ENCODE results near the gene IFT25. TPM values are rescaled to one million over a fixed set of nuclear protein-coding genes. Genes with fewer than 3 reads are reported as not detected.

Gene IFT25
- total RNA-seq, 3 donors from 2014 or later, result 20.8 to 27.7 (median 23.3) TPM

DNA sequence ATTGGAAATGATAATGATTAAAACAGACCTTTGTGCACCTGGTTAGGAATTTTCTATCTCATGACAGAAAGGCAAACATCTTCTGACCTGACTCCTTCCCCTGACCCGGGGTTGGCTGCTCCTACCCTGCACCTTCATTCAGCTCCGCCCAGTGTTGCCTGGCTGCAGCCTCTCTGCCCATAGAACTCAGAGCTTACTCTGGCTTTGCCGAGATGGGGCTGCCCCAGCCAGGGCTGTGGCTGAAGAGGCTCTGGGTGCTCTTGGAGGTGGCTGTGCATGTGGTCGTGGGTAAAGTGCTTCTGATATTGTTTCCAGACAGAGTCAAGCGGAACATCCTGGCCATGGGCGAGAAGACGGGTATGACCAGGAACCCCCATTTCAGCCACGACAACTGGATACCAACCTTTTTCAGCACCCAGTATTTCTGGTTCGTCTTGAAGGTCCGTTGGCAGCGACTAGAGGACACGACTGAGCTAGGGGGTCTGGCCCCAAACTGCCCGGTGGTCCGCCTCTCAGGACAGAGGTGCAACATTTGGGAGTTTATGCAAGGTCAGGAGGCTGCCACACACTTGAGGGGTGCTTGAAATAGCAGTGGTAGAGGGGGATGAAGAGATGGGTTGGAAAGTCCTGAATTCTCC is 51.4 kb downstream of the IFT25 start, which contains the start of gene DIO1:
TSS of gene DIO1 (plus strand) at position 189 of the 638 bp plus-strand sequence. CDS start at position 213, 24 bp downstream.
- TF ChIP-seq POLR2AphosphoS5 (IDR thresholded peaks at IDR 0.05) (no peak), POLR2A (IDR thresholded peaks at IDR 0.05) (no peak)
- TF ChIP-seq, protein P1, sequence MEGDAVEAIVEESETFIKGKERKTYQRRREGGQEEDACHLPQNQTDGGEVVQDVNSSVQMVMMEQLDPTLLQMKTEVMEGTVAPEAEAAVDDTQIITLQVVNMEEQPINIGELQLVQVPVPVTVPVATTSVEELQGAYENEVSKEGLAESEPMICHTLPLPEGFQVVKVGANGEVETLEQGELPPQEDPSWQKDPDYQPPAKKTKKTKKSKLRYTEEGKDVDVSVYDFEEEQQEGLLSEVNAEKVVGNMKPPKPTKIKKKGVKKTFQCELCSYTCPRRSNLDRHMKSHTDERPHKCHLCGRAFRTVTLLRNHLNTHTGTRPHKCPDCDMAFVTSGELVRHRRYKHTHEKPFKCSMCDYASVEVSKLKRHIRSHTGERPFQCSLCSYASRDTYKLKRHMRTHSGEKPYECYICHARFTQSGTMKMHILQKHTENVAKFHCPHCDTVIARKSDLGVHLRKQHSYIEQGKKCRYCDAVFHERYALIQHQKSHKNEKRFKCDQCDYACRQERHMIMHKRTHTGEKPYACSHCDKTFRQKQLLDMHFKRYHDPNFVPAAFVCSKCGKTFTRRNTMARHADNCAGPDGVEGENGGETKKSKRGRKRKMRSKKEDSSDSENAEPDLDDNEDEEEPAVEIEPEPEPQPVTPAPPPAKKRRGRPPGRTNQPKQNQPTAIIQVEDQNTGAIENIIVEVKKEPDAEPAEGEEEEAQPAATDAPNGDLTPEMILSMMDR (IDR thresholded peaks at IDR 0.05), result no peak
- no peaks in the 10 kb centered on the region for H3K9me3 ChIP-seq
- H3K27ac ChIP-seq, result peak within 1 kb of the TSS in 1 of 2 donors; percentile 58
- intact Hi-C loops (cut with DNase I; ENCODE audit: low total_unique reads), result no loop called here
- DNase-seq (ENCODE audit: low spot score in 2 of 2), result no peak
- H3K4me3 ChIP-seq, result no peak within 1 kb of the TSS
- no peaks in the 10 kb centered on the region for H3K36me3 ChIP-seq
- H3K4me1 ChIP-seq, result peaks cover 0 to 11% of the 10 kb centered on the region in 2 donors
- H3K27me3 ChIP-seq, result no peaks in the 10 kb centered on the region

DNA sequence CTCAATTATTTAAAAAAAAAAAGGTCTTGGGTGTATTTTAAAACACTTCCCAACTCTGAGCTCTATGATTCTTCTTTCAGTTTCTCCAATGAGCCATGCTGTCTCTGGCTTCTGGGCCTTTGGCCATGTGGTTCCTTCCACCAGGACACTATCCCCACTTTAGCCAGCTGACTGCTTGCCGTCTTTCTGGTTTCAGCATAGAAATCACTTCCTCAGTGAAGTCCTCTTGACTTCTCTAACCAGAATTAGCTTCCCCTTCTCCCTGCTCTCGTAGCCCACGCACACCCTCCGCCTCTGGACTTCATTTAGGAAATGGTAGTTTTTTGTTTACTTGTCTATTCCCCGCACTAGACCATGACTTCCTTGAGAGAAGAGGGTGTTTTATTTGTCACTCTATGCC is 52.6 kb downstream of the IFT25 start:
- no peaks in the 10 kb centered on the region for H3K9me3 ChIP-seq

DNA sequence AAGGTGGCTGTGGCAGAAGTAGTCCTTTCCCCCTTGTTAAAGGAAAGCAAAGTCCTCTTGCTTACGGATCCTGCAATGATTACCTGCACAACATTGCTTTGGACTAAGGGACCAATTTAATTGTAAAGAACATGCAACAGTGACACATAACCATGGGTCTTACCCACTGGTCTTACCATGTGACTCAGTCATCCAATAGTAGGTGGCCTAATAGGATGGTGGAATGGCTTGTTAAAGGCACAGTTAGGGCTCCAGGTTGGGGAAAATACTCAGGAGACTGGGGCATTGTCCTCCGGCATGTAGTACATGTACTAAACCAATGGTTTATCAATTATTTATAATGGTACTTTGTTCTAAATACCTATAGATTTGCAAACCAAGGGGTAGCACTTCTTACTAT is 53.8 kb downstream of the IFT25 start:
- Histone ChIP-seq H3K9me3 (no peaks in the 10 kb centered on the region), H3K4me1 (peaks cover 0 to 9% of the 10 kb centered on the region in 2 donors), H3K27me3 (no peaks in the 10 kb centered on the region), H3K27ac (no peak overlapping the region), H3K36me3 (no peaks in the 10 kb centered on the region), H3K4me3 (no peak overlapping the region)
- no peak for DNase-seq (ENCODE audit: low spot score in 2 of 2)
- TF ChIP-seq POLR2AphosphoS5 (IDR thresholded peaks at IDR 0.05), result no peak
- no peak for TF ChIP-seq POLR2A (IDR thresholded peaks at IDR 0.05)
- TF ChIP-seq, protein P1 (IDR thresholded peaks at IDR 0.05), result no peak
- intact Hi-C loops (cut with DNase I; ENCODE audit: low total_unique reads), result no loop called here

More for the DNA sequence above, 52.6 kb downstream of the IFT25 start:
- H3K27ac ChIP-seq, result peak overlapping the region in 1 of 2 donors; percentile 32
- H3K27me3 ChIP-seq, result no peaks in the 10 kb centered on the region
- no peak overlapping the region for H3K4me3 ChIP-seq
- DNase-seq (ENCODE audit: low spot score in 2 of 2), result no peak
- TF ChIP-seq POLR2AphosphoS5 (IDR thresholded peaks at IDR 0.05), result no peak
- TF ChIP-seq, protein P1 (IDR thresholded peaks at IDR 0.05), result no peak
- TF ChIP-seq POLR2A (IDR thresholded peaks at IDR 0.05), result no peak
- intact Hi-C loops (cut with DNase I; ENCODE audit: low total_unique reads), result no loop called here
- H3K4me1 ChIP-seq, result peaks cover 0 to 11% of the 10 kb centered on the region in 2 donors
- no peaks in the 10 kb centered on the region for H3K36me3 ChIP-seq

DNA sequence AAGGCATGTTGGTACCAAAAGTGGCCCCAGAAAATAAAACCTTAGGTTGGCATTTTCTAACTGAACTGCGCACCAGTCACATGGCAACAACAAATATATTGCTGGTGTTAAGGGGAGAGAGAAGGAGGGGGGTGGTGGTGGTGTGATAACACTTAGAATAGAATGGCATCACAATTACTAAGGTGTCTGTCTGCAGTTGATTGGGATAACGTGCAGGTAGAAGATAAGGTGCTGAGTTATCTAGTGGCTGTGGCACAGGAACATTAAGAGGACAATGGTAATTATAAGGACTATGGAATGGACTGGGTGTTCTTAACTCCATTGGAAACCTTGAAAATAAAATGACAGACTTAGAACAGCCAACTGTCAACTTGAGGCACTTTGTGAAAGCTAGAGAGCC is 54.5 kb downstream of the IFT25 start:
- intact Hi-C loops (cut with DNase I; ENCODE audit: low total_unique reads), result no loop called here
- no peak for TF ChIP-seq POLR2AphosphoS5 (IDR thresholded peaks at IDR 0.05)
- TF ChIP-seq, protein P1 (IDR thresholded peaks at IDR 0.05), result no peak
- no peak for TF ChIP-seq POLR2A (IDR thresholded peaks at IDR 0.05)

DNA sequence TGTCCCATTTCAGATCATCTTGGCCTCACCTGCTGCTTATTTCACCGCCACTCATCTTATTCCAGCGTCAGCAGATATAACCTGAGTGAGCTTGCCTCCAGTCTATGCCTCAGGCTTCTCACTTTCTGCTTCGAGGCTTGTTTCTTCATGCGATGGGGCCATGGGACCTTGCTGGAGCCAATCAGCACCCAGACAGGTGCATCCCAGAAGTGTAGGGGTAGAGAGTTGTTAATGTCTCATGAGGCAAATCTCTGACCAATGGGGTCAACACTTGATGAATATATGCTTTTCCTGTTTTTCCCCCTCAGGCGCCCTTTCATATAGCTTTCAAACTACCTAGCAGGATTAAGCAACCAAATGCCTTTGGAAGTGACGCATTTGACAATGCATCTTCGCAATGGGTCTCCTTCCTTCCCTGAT is 55.0 kb downstream of the IFT25 start:
- H3K4me1 ChIP-seq, result peaks cover 0 to 4% of the 10 kb centered on the region in 2 donors
- no peak for DNase-seq (ENCODE audit: low spot score in 2 of 2)
- TF ChIP-seq, protein P1 (IDR thresholded peaks at IDR 0.05), result no peak
- TF ChIP-seq POLR2A (IDR thresholded peaks at IDR 0.05) (no peak), POLR2AphosphoS5 (IDR thresholded peaks at IDR 0.05) (no peak)
- H3K27me3 ChIP-seq, result no peaks in the 10 kb centered on the region
- H3K36me3 ChIP-seq, result no peaks in the 10 kb centered on the region
- no peaks in the 10 kb centered on the region for H3K9me3 ChIP-seq
- H3K27ac ChIP-seq, result peak overlapping the region; percentile 86
- intact Hi-C loops (cut with DNase I; ENCODE audit: low total_unique reads), result no loop called here
- peak overlapping the region; percentile 73 to 94 (median 89) for H3K4me3 ChIP-seq

More for the DNA sequence above, 54.5 kb downstream of the IFT25 start:
- Histone ChIP-seq H3K27ac (no peak overlapping the region), H3K4me1 (peaks cover 0 to 4% of the 10 kb centered on the region in 2 donors), H3K4me3 (no peak overlapping the region), H3K36me3 (no peaks in the 10 kb centered on the region), H3K9me3 (no peaks in the 10 kb centered on the region), H3K27me3 (no peaks in the 10 kb centered on the region)
- no peak for DNase-seq (ENCODE audit: low spot score in 2 of 2)
